ENCODE data around the gene ADAMTSL4. TPM values are rescaled to one million over a fixed set of nuclear protein-coding genes. Genes with fewer than 3 reads are reported as not detected.

The ADAMTSL4 gene
- total and polyA plus RNA-seq, 9 of the 15 experiments (the other 6 are each of a cell fraction or from before 2014, with no cell fraction given), result 12.7 to 212 (median 35.6) TPM

- BruUV-seq (replicated peaks), result no TSS peak
- intact Hi-C loops (cut with micrococcal nuclease), result loop anchor here (1.0 to 5.0 kb wide), 4 partner anchors 74 to 438 kb away; partner anchors contain the start of gene GOLPH3L
- Histone ChIP-seq H3K79me2 (ENCODE audit: control insufficient read depth, insufficient read depth, low read length) (peaks cover 46% of the 10 kb centered on the region), H3K4me2 (ENCODE audit: insufficient read depth, low read length) (peak overlapping the region; percentile 36; the same call in 1 of the 2 replicates), H4K20me1 (replicated peaks; ENCODE audit: control insufficient read depth, insufficient read depth, low read length) (peaks cover 19% of the 10 kb centered on the region), H3K27ac (ENCODE audit: extremely low read depth, low read depth, low read length) (no peak overlapping the region), H3K4me1 (replicated peaks in 1 of 2; ENCODE audit: control insufficient read depth in 2 of 2, insufficient read depth in 2 of 2, low read length in 2 of 2) (peaks cover 38 to 77% of the 10 kb centered on the region in 2 experiments), H3K4me3 (no peak overlapping the region), H3K9me3 (replicated peaks; ENCODE audit: control insufficient read depth, insufficient read depth, low read depth, low read length) (no peaks in the 10 kb centered on the region), H3K36me3 (ENCODE audit: control insufficient read depth, insufficient read depth, low read length) (peaks cover 82% of the 10 kb centered on the region), H3K9ac (ENCODE audit: insufficient read depth in 1 of 2, low read depth in 2 of 2, low read length in 2 of 2) (peak overlapping the region; percentile 4 to 7; a peak in 2 of 4 replicates), H2AFZ (ENCODE audit: low read depth, low read length) (no peak overlapping the region), H3K27me3 (ENCODE audit: control insufficient read depth in 2 of 2, insufficient read depth in 2 of 2, low read length in 2 of 2) (no peaks in the 10 kb centered on the region), H3K9me1 (ENCODE audit: control insufficient read depth, insufficient read depth, low read length) (peaks cover 6% of the 10 kb centered on the region)
- no peak for FAIRE-seq
- ChIA-PET CTCF (ENCODE audit: low intra/inter-chr PET ratio) (interaction anchor here (0.6 to 1.3 kb wide), 4 partner anchors 95 to 305 kb away, joined by 3 to 5 read pairs (median 4); no protein-coding TSS in a partner anchor), POLR2A (interaction anchor here (0.5 to 2.7 kb wide), 12 partner anchors 8 to 468 kb away, joined by 3 to 21 read pairs (median 4); partner anchors contain the start of genes ADAMTSL4 and MINDY1)
- in situ Hi-C loops (cut with MboI), result loop anchor here (10.0 kb wide), 1 partner anchor 435 kb away; no protein-coding TSS in a partner anchor
- DNase-seq (ENCODE audit: extremely low read depth in 1 of 4, low spot score in 3 of 4), result no peak
- no peak for ATAC-seq
- WGBS (ENCODE audit: insufficient coverage, low coverage, missing lambda C conversion rate), result 61% methylated on average over 9 of the region's 10 CpGs
- no peak for TF ChIP-seq TCF7 (IDR thresholded peaks at IDR 0.05; ENCODE audit: borderline replicate concordance)
- TF ChIP-seq TAF9B (IDR thresholded peaks at IDR 0.05; ENCODE audit: partially characterized antibody), result no peak
- no peak for TF ChIP-seq CEBPZ (IDR thresholded peaks at IDR 0.05; ENCODE audit: borderline replicate concordance, low read depth, low read length)
- TF ChIP-seq MIER1 (IDR thresholded peaks at IDR 0.05; ENCODE audit: low read depth), result no peak
- TF ChIP-seq NEUROD1 (IDR thresholded peaks at IDR 0.05; ENCODE audit: borderline replicate concordance, low read depth, low read length, partially characterized antibody), result no peak
- TF ChIP-seq MGA (IDR thresholded peaks at IDR 0.05), result no peak
- TF ChIP-seq CBX2 (IDR thresholded peaks at IDR 0.05; ENCODE audit: insufficient read depth, low read length, poor library complexity, severe bottlenecking), result no peak
These were observed 10.4 kb downstream of the ADAMTSL4 start for GRCh38 chr1:150559656-150560010.

All from K562 (cell line).